ENCODE results near the gene NCAPH2.
A peak's percentile ranks its signal among the peaks of the same experiment; 100 is the strongest.

DNA sequence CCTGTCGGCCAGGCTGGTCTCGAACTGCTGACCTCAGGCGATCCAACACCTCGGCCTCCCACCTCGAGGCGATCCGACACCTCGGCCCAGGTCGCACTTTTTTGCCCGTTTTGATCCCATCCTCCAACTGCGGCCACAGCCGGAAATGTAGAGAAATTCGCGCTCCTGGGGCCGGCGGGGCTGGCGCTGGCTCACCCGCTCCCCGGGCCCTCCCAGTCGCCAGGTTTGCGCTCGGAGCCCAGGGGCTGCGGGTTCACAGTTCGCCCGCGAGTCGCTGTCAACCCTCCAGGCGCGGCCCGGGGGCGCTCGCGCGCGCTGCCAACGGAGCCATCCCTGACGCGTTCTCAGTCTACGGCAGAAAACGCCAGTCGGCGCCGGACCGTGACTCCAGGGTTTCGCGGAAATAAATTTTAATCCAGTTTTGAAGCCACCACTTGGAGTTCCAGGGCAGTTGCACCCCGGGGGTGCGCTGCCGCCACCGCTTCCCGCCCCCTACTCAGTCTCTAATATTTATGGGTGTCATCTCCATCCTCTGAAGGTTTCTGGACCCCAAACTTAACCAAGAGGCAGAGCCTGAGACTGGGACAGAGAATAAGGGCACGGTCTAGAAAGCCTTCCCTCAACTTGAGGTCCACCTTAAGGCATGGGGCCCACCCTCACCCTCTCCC lies 36.2 kb downstream of the NCAPH2 start:
- TF ChIP-seq, protein P1, sequence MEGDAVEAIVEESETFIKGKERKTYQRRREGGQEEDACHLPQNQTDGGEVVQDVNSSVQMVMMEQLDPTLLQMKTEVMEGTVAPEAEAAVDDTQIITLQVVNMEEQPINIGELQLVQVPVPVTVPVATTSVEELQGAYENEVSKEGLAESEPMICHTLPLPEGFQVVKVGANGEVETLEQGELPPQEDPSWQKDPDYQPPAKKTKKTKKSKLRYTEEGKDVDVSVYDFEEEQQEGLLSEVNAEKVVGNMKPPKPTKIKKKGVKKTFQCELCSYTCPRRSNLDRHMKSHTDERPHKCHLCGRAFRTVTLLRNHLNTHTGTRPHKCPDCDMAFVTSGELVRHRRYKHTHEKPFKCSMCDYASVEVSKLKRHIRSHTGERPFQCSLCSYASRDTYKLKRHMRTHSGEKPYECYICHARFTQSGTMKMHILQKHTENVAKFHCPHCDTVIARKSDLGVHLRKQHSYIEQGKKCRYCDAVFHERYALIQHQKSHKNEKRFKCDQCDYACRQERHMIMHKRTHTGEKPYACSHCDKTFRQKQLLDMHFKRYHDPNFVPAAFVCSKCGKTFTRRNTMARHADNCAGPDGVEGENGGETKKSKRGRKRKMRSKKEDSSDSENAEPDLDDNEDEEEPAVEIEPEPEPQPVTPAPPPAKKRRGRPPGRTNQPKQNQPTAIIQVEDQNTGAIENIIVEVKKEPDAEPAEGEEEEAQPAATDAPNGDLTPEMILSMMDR (IDR thresholded peaks at IDR 0.05): peak; percentile 42 to 67 (median 60)
- no peak for TF ChIP-seq EP300 (IDR thresholded peaks at IDR 0.05; ENCODE audit: low read depth)
- TF ChIP-seq POLR2A (IDR thresholded peaks at IDR 0.05): no peak
